ENCODE data around the gene CFHR5.
"Not testable (repeated sequence)": the region's sequence is repeated elsewhere in the genome, so short reads cannot be mapped to it uniquely, and the experiment has no call there.

Gene CFHR5

DNA sequence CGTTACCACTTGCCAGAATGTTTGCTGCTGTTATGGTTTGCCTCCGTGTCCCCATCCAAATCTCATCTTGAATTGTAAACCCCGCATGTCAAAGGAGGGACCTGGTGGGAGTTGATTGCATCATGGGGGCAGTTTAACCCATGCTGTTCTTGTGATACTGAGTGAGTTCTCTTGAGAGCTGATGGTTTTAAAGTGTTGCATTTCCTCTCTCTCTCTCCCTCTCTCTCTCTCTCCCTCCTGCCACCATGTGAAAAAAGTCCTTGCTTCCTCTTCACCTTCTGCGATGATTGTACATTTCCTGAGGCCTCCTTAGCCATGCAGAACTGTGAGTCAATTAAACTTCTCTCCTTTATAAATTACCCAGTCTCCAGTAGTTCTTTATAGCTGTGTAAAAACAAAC is 44.4 kb downstream of the CFHR5 start:
- no peak for DNase-seq

DNA sequence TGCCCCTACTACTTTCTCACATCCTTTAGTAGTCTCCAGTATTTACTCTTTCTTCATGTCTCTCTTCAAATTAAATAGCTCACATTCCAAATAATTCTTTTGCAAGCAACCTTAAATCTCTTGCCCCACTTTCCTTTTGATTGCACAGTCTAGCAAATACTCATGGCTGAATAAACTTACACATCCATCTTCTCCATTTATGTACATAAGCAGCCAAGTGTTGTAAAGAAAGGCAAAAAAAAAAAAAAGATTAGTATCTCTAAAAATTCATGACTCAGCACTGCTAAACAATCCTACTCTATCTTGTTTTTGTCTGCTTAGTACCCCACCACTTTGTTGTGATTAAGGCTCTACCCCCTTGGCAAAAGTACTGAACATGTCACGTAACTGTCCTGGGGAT is 47.1 kb downstream of the CFHR5 start:
- no peak for DNase-seq

GRCh38 chr1:197027359-197027758 is 50.0 kb downstream of the CFHR5 start:
- DNase-seq: no peak

- DNase-seq: no peak
Measured at GRCh38 chr1:197029749-197030148, 52.4 kb downstream of the CFHR5 start.

DNA sequence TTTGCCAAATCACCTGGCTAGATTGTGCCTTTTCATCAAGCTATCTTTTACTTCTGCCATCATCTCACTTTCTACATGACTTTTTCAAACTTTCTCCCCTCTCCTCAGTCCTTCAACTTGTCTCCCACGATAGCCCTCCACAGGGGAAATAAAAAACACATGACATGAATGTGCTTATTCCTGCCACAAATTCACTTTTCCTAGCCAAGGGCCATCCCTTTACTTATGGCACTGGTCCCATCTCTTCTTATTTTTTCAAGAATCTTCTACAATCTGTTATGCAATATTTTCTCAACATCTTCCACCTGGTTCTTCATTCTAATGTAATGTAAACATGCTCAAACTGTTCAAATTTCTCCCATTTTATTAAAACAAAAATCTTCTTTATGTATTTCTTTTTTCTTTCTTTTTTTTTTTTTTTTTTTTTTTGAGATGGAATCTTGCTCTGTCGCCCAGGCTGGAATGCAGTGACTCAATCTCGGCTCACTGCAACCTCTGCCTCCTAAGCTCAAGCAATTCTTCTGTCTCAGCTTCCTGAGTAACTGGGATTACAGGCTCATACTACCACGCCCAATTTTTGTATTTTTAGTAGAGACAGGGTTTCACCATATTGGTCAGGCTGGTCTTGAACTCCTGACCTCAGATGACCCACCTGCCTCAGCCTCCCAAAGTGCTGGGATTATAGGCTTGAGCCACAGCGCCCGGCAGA is 57.4 kb downstream of the CFHR5 start:
- not testable (repeated sequence) for DNase-seq

GRCh38 chr1:197036861-197037260 is 59.5 kb downstream of the CFHR5 start:
- no peak for DNase-seq

DNA sequence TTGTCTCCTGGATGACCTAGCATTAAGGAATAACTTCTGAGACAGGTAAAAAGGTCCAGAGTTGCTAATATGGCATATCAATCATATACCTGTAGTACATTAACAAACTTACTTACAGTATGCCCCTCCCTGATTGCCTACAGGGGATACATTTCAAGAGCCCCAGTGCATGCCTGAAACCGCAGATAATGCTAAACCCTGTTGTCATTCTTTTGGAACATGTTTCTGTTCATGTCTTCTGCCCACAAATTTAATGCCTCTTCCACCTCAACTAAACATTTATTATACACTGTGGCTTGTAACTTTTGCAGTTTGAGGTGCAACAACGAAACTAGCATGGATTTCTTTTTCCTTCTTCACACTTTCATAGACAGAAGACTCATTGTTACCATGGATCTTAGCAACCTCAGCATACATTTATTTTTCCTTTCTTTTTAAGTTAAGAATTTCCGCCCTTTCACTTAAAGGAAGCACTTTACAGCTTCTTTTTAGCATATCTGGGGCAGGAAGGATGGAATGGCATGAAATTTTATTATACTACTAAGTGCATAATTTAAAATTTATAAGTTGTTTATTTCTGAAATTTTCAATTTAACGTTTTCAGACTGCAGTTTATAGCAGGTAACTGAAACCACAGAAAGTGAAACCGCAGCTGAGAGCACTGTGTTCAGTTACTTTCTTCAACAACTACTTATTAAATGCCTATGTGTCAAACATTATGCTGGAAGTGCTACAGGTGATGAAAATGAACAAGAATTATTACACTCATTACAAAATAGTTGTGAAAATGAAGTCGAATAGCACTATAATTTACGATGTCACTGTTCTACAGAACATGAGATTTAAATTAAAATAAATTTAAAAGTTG is 64.4 kb downstream of the CFHR5 start:
- no peak for DNase-seq

DNA sequence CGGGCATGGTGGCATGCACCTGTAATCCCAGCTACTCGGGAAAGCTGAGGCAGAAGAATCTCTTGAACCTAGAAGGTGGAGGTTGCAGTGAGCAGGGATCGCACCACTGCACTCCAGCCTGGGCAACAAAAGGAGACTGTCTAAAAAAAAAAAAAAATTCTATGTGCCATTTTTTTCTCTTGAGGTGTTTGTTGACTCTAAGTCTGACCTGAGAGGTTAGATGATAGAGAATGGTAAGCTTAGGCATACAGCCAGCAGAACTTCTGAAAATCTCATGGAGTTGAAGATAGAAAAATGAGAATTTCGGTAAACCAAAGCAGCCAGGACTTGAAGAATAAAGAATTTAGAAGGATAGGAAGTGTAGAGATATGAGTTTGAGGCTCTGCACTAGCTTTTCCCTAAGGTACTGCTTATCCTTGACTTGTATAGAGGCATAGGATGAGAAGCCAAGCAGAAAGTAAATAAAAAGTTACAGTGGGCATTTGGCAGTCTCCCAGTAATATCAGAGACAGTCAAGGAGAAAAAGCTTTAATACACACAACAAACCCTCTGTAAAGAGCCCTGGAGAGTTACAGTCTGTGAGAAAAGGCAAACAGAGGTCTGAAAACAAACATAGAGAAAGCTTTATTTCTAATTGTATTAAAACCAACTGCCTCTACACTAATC is 65.5 kb downstream of the CFHR5 start:
- no peak for DNase-seq

GRCh38 chr1:197049100-197049499 is 71.7 kb downstream of the CFHR5 start:
- no peak for DNase-seq
